A549 treated with AZD2906 at 1 μM for 4 hours (cell line): Measurements from ENCODE around the gene EBF3. TPM values are rescaled to one million over a fixed set of nuclear protein-coding genes. Genes with fewer than 3 reads are reported as not detected.

ENCODE experiments used
- total RNA-seq: library from RNA; stranded (reverse); fragments of 200-300 nt; extraction: Qiagen RNA extraction; gene quantifications from 5 replicates; pipeline ENCODE4 v1.2.3, GENCODE V29; 2022

The EBF3 gene
- 0.13 to 0.33 TPM (median 0.20 TPM) in 5 replicates for total RNA-seq

GRCh38 chr10:129963641-129964501, at the start of gene EBF3:
Gene EBF3 (minus strand): TSS chr10:129964274. CDS start chr10:129963768, 506 bp downstream.

Other genes starting within 250 kb of the EBF3 start
- gene C10orf143, start 146.6 kb upstream of the EBF3 start, total RNA-seq, result 0.45 to 0.86 TPM (median 0.59 TPM) in 5 replicates
- 187 to 221 TPM (median 192 TPM) in 5 replicates for gene GLRX3, start 172.1 kb upstream of the EBF3 start, total RNA-seq